ENCODE measurements around the gene METTL27.
"Not testable (repeated sequence)": the region's sequence is repeated elsewhere in the genome, so short reads cannot be mapped to it uniquely, and the experiment has no call there.

METTL27 gene

DNA sequence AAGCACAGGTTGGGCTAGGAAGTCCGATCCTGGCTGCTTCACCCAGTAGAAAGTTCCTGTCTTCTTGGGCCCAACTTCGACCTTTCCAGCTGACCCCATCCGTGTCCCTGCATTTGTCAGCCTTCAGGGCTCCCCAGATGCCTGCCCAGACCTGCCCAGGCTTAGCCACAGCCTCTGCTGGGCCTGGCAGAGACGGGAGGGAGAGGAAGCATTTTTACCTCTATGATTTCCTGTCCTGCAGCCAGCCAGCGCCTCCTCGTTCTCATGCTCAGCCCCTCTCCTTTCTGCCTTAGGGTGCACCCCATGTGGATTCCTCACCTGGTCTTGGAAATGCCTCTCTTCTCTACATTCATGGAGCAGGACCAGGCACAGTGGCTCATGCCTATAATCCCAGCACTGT is 3.7 kb downstream of the METTL27 start:
- DNase-seq = no peak

GRCh38 chr7:73837167-73837566 is 5.1 kb downstream of the METTL27 start:
- DNase-seq = not testable (repeated sequence)

DNA sequence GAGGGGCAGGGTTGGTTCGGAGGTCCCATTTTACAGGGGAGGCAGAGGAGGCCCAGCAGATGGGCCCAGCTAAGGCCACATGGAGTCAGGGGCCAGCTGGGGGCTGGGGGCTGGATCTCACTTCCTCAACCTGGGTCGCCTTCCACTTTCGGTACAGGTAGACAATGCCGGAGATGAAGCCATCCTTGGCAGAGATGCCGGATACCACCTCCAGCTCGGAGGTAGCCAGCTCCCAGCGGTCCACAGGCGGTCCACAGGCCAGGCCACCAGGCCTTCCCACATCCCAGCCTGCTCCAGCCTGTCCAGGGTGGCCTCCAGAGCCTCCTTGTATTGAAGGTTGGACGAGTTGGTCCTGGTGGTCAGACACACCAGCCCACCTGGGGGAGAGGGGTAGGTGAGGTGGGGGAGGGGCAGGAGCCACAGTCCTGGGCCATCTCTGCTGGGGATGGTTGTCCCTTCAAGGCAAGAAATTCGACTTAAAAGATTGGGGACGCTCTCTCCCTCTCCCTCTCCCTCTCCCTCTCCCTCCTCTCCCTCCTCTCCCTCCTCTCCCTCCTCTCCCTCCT is 7.6 kb downstream of the METTL27 start:
- no peak for DNase-seq

DNA sequence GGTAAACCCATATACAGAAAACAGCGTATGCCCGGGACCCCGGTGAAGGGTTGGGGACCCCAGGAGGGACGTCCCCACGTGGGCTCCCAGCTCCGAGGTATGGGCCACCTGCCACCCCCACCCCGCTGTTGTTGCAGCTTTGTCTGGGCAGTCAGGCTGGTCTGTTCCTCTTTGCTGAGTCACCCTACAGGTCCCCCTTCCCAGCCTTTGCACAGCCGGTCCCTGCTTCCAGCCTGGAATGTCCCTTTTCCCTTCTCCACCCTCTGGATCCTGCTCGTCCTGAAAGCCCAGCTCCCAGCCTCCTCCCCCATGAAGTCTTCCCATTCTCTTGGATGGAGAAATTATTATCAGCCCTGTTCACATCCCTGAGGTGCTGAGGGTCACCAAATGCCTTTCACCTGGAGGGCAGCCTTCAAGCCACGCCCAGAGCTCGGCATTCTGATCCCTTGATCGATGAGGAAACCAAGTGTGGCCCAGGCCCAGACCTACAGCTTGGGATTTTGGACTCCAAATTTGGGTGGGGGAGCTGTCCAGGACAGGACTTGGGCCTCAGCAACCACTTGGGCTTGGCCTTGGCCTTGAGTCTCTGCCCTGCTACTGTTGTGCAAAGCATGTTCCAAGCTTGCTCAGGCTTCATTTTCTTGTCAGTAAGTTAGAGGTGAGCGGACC is 8.9 kb downstream of the METTL27 start:
- no peak for DNase-seq

DNA sequence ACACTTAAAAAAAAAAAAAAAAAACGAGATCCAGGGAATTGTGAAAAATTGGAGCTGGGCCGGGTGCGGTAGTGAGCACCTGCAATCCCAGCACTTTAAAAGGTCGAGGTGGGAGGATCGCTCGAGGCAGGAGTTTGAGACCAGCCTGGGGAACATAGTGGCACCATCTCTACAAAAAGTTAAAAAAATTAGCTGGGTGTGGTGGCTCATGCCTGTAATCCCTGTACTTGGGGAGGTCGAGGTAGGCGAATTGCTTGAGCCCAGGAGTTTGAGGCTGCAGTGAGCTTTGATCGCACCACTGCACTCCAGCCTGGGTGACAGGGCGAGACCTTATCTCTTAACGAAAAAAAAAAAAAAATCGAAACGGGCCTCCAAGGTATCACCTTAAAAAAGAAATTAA is 9.5 kb downstream of the METTL27 start:
- DNase-seq = no peak

GRCh38 chr7:73831834-73832651 is 10.3 kb downstream of the METTL27 start:
- no peak for DNase-seq

DNA sequence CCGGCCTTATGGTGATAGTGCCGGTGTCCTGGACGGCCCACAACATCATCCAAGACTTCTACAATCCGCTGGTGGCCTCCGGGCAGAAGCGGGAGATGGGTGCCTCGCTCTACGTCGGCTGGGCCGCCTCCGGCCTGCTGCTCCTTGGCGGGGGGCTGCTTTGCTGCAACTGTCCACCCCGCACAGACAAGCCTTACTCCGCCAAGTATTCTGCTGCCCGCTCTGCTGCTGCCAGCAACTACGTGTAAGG is 10.8 kb downstream of the METTL27 start:
- DNase-seq = no peak

DNA sequence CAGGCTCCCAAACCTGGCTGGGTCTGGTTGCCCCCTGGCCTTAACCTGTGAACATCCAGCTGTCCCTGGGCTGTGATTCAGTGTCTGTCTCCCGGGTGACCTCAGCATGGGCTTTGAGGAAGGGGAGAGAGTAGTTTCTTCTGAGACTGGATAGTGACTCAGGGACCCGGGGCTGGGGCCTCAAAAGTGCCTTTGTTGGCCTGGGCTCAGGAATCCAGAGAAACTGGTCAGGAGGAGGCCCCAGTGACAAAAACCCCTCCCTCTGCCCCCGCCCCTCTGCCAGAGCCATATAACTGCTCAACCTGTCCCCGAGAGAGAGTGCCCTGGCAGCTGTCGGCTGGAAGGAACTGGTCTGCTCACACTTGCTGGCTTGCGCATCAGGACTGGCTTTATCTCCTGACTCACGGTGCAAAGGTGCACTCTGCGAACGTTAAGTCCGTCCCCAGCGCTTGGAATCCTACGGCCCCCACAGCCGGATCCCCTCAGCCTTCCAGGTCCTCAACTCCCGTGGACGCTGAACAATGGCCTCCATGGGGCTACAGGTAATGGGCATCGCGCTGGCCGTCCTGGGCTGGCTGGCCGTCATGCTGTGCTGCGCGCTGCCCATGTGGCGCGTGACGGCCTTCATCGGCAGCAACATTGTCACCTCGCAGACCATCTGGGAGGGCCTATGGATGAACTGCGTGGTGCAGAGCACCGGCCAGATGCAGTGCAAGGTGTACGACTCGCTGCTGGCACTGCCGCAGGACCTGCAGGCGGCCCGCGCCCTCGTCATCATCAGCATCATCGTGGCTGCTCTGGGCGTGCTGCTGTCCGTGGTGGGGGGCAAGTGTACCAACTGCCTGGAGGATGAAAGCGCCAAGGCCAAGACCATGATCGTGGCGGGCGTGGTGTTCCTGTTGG is 11.4 kb downstream of the METTL27 start, which contains the start of gene CLDN4:
Gene CLDN4, plus strand, starts transcription at position 316 of the 903 bp plus-strand sequence. Its CDS starts 206 bp downstream, at position 522.
- no peak for DNase-seq

- no peak for DNase-seq
Measured at GRCh38 chr7:73829921-73830680, 12.2 kb downstream of the METTL27 start.

DNA sequence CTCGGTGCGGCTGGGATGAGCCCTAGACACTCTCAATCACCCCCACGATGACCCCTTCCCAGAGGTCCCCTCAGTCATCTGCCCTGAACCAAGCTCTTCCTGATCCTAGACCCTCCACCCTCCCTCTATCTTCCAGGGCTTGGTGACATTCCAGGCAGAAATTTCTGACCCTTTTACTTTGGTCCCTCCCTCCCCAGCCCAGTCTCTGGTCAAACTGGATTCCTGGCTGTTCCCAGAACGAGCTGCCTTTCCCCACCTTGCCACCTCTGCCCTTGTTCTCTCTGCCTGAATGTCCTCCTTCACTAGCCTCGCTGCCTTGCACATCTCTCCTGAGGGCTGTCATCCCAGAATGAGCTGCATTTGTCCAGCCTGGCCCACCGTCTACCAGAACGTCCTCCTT is 12.8 kb downstream of the METTL27 start:
- DNase-seq = no peak

DNA sequence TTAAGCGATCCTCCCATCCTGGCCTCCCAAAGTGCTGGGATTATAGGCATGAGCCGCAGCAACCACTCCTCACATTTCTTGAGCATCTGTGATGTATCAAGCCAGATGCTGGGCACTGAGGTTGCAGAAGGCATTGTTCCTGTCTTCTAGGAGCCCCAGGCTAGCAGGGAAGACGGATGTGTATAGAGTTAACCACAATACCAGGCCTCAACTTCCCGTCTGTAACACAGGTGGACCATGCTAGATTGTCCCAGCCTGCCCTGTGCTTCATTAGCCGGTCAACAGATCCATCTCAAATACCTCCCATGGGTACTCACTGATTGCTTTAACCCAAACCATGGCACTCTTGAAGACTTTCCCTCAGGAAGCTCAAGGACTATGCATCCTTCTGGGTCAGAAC is 13.3 kb downstream of the METTL27 start:
- no peak for DNase-seq

DNA sequence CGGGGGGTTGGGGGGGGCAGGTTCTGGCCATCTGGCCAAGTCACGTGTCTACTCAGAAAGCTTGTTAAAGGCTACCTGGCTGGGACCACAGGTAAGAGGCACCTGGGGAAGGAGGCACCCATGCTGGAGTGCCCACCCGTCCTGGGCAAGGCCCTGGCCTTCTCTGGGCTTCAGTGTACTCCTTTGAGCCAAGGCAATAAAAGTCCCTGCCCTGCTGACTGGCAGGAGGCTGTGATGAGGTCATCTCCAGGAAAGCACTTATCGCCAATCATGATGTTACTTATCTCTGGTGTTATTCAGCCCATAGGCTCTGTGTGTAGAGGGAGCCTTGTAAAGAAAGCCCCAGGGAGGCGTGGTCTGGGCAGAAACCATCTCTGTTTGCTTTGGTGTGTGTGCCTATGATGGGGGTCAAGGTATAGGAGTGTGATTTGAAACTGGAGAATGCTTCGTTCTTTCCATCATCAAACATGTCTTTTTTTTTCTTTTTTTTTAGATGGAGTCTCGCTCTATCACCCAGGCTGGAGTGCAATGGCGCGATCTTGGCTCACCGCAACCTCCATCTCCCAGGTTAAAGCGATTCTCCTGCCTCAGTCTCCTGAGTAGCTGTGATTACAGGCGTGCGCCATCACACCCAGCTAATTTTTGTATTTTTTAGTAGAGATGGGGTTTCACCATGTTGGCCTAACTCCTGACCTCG is 14.1 kb downstream of the METTL27 start:
- DNase-seq = no peak

- DNase-seq = no peak
Measured at GRCh38 chr7:73827567-73828106, 14.7 kb downstream of the METTL27 start.

DNA sequence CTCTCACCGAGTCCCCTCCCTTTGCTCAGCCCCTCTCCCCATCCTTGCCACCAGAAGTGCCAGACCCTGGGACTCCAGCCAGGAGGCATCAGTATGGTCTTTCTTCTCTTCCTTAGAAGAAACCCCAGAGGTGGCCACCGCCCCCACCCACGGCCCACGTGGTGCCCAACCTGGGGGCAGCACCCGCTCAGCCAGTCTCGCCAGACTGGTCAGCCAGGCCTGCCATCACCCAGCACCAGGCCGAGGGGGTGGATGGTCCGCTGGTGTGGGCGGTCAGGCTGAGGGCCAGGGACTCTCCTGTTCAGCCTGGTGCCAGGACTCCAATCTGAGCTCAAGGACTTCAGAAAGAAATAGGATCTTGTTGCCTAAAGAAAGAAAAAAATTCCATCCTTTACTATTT is 17.3 kb downstream of the METTL27 start:
- DNase-seq = no peak

DNA sequence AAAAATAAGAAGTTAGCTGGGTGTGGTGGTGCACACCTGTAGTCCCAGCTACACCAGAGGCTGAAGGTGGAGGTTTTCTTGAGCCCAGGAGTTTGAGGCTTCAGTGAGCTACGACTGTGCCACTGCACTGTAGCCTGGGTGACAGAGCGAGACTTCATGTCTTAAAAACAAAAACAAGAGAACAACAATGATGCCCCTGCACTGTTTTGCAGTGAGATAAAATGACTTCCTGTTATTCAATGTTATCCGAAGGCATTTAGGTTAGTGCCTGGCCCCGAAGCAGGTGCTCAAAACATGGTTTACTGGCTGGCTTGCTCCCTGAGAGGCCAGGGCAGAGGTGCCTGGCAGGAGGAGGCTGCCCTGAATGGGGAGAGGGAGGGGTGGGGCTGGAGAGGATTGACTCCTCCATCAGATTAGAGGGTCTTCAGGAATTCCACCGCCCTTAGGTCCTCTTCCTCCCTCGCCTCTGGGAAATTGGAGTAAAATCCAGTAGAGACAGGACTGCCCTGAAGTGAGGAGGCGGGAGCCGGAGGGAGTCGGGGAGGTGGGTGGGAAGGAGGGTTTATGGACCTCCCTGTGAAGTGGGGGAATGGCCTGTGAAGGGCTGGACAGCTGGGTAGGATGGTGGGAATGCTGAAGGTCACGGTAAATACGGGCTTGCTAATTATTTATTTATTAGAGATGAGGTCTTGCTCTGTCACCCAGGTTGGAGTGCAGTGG is 18.3 kb downstream of the METTL27 start:
- DNase-seq = no peak

GRCh38 chr7:73823257-73823656 is 19.1 kb downstream of the METTL27 start:
- DNase-seq = no peak

- DNase-seq = no peak
Measured at GRCh38 chr7:73822319-73823173, 19.8 kb downstream of the METTL27 start.

DNA sequence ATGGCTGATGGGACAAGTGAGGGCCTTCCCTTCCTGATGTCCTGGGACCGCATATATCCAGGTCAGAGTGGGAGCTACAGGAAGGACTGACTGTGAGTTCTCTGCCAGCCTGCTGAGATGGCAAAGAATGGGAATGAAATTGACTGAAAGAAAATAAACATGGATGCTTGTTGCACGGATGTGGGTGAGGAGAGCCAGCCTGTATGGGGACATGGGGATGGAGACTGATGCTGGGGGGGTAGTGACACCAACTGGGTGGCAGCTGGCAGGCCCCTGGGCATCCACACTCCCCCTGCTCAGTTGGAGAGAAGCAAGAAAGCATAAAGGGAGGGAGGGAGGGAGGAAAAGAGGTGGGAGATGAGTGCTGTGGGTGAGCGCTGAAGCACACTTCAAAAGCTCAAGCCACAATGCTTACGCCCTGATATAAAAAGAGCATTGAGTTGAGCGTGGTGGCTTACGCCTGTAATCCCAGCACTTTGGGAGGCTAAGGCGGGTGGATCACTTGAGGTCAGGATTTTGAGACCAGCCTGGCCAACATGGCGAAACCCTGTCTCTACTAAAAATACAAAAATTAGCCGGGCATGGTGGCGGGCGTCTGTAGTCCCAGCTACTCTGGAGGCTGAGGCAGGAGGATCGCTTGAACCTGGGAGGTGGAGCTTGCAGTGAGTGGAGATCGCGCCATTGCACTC is 20.6 kb downstream of the METTL27 start:
- DNase-seq = not testable (repeated sequence)

DNA sequence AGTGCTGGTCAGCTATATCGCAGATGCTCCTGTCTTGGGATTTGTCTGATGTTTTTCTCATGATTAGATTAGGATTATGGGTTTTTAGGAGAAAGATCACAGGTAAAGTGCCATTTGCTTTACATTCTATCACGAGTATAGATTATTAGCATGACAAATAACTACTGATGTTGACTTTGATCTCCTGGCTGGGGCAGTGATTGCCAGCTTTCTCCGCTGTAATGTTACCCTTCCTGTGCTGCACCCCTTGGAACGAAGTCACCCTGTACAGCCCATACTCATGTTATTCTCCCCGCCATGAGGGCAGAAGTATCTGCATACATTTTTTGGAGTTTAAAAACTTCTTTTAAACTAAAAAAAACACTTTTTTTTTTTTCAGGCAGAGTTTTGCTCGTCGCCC is 22.3 kb downstream of the METTL27 start:
- DNase-seq = no peak
